Measurements from ENCODE around the gene PLXNA2.

Gene PLXNA2

GRCh38 chr1:208054911-208055379 lies 189.2 kb downstream of the PLXNA2 start:
- DNase-seq = no peak

GRCh38 chr1:208054485-208054884 lies 189.7 kb downstream of the PLXNA2 start:
- DNase-seq = no peak

DNA sequence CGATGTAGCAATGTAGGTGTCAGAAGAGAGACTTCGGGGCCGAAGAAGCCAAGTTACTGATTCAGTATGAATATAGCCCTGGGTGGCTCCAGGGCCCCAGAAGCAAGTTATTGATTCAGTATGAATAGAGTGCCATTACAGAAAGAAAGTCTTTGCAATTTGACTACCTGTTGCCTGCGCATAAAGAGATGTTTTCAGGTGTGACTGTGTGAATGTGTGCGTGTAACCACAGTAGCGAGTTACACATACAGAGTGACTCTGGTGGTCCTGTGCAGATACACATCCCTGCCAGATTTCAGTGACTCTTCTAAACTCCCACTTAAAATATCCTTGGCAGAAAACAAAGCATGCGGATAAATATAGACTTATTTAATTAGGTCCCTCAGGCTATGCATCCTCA lies 190.5 kb downstream of the PLXNA2 start:
- no peak for DNase-seq

DNA sequence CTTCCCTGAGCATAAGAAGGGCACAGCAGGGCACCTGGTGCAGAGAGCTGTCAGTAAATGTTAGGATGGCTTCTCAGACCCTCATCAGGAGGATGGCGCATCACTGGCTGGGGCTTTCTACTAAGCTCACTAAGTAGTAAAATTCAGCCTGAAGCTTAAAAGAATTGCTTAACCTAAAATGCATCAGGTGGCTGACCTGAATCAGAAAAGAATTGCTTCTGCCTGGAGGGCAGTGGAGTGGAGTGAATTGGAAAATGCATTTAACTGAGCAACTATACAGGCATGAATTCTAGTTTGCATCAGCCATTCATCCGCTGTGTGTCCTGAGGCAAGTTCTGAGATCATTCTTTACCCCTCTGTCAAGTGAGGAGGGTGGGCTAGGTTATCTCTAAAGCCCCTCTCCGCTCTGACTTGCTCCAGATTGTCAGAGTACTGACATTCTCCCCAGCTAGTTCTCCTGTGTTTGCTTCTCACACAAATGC lies 191.2 kb downstream of the PLXNA2 start:
- no peak for DNase-seq

DNA sequence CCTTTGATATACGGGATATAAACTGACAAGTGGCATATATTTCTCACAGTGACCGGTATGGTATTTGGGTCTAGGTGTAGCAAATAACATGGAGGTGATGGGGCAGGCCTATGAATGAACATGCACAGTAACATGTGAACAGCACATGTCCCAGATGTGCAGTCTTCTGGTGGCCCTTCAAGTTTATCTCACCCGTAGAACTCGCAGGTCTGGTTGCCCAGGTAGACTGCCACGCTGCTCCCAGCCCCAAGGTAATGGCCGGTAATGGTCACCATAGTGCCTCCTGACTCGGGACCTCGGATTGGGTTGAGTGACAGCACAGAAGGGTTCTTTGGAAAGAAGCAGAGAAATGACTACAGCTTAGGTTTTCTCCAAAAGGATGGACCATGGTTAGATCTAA lies 192.0 kb downstream of the PLXNA2 start:
- DNase-seq = no peak

- no peak for DNase-seq
Measured at GRCh38 chr1:208051651-208052050, 192.5 kb downstream of the PLXNA2 start.

DNA sequence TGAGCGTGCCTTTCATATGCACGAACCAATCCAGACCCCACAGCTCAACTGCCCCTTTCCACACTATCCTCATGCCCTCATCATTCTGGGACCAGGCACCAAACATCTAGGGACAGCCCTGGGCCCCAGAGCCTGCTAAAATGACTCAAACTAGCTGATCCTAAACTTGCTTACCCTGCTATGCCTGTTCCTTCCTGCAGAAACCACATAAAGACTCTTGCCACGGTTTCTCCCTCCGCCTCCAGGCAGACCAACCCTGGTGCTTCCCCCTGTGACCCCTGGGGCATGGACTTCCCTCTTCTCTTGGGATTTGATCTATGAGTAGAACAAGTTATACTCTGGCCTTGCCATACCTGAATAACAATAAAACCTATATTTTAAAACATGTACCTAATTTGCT lies 195.3 kb downstream of the PLXNA2 start:
- DNase-seq = no peak

DNA sequence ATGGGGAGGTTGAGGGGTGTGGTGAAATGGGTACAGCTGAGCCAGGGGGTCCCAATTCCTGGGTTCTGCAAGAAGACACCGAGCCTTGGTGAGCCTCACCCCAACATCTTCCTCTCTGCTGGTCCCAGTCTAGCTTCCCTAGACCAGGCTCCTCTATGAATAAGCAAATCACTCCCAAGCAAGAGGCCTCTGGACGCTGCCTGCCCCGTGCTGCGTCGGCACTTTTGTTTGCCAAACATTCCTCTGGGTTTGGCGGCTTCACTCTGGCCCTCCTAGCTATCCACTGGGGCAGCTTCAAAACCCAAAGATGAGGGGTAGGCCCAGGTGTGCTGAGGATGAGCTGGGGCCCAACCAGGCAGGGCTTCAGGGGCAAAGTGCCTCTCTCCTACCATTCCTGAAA lies 196.2 kb downstream of the PLXNA2 start:
- DNase-seq = no peak

DNA sequence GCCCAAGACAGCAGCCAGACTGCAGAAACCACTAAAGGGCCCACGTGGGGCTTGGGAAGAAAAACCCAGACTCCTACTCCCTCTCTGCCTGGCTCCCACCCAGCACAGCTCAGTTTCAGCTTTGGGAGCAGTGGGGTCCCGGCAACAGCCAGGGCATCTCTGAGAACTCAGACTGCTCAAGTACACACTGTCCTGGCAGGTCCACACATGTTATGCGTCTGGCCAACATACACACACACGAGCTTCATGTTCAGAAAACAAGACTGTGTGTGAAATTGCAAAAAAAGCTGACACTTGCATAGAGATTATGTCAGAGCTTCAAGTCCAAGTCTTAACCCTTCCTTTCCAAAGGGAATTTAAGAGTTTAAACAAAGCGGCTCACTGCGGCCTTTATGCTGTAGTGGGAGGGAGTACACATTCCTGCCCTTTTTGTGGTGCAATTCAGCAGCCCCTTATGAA lies 196.7 kb downstream of the PLXNA2 start:
- no peak for DNase-seq

DNA sequence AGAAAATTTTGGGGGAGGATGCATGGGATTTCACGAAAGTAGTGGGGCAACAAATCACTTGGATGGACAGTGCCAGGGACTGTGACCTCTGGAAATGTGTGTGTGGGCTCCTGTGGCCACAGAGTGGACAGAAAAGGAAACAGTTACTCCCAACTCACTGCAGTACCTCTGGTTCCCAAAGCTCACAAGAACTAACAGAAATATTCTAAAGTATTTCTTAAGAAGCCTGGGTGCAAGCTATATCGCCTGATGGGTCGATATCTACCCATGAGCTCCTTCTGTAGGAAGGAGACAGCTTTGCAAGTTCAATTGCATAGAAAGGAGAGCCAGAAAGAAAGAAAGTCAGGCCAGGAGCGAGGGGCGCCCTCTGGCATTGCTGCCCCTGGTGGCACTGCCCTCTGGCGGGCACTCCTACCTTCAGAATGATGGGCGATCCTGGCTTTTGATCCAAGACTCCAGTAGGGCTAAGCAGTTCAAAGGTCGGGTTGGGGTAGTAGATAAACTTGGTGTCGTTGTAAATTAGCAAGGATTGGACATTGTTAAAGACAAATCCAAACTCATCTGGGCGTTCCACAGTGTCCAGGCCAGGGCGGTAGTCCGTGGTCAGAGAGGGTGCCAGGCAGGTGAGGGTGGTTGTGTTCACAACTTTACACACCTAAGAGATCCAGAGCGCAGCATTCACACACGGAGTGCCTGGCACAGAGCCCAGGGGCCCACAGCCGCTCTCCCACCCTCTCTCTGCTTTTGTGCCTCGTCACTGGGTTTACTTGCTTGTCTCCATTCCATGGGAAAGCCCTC lies 198.5 kb downstream of the PLXNA2 start:
- no peak for DNase-seq

- no peak for DNase-seq
Measured at GRCh38 chr1:208044589-208045462, 199.4 kb downstream of the PLXNA2 start.

DNA sequence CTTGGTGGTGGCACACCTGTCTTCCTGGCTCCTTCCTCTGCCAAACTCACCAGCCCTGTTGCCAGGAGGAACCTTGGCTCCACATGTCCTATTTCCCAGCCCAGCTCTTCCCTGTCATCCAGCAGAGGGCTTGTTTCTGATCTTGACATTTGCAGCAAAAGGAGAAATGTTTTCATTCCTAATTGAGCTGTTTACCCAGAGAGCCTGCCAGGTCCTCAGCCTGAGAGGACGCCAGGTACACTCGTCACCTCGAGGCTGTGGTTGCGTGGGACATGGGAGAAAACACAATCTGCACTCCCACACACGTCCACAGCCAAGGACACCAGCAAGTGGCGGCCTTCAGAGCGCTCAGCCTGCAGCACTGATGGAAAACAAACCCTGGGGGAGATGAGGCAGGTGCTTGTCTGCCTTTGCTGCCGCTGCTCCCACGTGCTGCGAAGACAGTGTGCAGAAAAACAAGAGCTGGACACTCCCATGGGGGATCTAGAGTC lies 200.4 kb downstream of the PLXNA2 start:
- no peak for DNase-seq

- DNase-seq = no peak
Measured at GRCh38 chr1:208042868-208043267, 201.3 kb downstream of the PLXNA2 start.

- DNase-seq = no peak
Measured at GRCh38 chr1:208042041-208042615, 202.1 kb downstream of the PLXNA2 start.

DNA sequence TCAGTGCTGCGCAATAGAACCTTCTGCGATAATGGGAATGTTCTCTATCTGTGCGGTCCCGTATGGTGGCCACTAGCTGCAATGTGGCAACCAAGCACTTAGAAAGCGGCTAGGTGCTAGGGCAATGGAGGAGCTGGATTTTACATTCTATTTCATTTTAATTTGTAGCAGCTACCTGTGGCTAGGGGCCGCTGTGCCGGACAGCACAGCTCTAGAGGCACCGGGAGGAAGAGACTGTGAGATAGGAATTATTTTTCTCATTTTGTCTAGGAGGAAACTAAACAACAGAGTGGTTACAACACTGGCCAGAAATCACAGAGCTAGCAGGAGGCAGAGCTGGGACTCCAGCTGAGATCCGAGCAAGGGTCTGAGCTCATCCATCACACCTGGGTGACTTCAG lies 202.7 kb downstream of the PLXNA2 start:
- DNase-seq = no peak

DNA sequence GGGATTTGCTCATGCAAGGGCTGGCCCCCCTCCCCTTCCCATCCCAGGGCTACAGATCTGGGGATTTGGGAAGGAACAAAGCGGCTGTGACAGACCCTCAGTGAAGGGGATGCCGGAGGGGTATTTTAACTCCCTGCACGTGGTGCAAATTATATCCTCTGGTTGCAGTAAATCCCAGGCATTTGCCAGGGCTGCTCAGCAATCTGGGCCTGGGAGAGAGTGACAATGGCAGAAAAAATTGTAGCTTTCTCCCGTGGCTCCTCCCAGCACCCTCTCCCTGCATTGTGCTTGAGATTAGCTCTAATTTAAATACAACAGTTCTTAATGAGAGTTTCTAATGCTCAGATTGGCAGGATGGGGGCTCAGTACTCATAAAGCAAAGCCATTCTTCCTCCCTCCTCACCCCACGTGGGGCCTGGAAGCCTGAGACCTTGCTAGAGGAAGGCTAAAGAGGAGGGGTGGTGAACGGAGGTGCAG lies 203.3 kb downstream of the PLXNA2 start:
- no peak for DNase-seq

DNA sequence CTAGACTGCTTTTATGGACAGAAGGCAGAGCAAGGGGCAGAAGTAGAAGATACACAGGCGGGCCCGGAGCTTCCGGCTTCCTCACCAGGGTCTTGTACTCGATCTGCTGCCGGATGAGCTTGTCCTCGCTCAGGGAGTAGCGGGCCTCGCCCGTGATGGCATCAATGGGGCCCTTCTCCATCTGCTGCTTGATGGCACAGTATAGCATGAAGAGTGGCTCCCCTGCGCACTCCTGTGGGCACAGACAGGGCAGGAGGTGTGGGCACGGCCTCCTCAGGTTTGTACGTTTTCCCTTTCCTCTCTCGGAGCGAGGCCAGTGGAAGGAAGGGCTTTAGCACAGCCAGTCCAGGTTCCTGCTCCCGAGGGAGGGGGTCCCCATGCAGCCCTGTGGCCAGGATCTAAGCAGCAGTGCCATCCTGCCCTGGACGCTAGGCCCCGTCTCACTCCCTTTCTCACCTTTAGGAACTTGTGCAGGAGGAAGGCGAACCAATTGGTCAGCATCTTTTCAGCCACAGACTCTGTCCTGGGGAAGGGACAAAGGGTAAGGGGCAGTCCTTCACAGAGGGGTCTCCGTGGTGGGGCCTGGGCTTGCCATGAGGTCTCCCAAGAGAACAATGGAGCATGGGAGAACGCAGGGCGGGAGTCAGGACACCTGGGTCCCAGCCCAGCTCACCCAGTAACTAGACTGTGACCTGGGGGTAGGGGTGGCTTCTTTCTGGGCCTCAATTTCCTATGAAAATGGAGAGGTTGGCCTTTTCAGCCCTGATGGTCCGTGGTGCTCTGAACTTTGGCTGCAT lies 204.4 kb downstream of the PLXNA2 start:
- DNase-seq = no peak

DNA sequence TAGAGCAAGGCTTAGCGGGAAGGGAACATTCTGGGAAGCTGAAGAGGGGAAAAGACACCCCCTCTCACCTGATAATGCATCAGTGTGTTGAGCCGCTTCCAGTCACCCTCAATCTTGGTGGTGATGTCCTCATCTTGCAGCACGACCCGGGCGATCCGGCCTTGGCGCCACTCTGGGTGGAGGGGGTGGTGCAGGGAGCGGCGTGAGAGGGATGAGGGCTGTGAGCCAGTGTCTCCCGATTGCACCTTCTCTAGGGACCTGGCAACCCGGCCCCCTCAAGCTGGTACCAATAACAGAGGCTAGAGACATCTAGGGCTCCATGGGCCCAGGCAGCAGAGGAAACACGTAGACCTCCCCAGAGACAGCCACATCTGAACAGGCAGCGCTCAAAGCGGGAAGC lies 205.9 kb downstream of the PLXNA2 start:
- no peak for DNase-seq

DNA sequence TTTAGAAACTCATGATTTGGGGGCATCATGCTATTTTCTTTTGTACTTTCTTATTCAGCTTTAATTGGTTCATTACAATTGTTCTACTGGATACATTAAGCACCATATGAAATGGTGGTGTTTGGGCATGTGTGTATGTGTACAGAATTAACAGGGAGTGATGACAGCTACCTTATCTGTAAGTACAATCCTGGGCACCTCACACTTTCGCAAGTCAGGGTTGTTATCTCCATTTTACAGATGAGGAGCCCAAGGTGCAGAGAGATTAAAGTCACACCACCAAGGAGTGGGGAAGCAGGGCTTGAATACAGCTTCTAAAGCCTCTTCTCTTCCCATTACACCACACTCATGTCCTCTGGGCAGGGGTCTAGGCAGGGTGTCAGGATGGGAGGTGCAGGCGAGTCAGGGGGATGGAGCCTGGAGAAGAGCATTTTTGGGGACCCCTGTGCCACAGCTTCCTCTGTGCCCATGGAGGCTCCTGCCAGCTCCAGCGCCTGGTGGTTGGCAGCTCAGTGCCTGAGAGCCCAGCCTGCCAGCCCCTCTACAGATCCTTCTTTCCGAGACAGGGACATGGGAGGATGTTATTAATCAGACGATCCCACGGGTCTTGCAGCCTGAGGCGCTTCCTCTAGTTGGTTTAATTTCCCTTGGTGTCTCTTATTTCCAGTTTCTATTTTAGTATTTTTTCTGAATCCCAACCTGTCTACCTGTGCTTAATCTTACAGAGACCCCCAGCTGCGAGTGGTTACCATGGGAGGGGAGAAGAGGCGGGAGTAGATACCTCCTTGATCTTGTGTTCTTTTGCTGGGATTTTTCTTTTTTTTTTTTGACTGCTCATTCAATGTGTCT lies 207.0 kb downstream of the PLXNA2 start:
- no peak for DNase-seq

GRCh38 chr1:208036106-208036808 lies 207.9 kb downstream of the PLXNA2 start:
- DNase-seq = no peak

DNA sequence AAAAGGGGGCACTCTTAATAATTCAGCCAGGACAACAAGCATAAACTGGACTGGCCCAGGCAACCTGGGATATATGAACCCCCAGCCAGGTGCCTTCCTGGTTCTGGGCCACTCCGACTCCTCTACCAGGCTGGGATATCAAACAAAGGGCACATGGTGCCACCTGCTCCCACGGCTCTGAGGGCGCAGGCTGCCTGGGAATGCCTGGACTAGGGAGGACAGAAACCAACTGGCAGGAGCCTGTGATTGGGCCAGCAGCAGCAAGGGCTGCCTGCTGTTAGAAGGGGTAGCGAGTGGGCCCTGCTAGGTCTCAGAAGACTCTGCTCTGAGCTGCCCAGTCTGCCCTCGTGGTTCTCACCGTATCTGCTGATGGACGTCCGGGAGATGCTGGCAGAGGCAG lies 210.0 kb downstream of the PLXNA2 start:
- no peak for DNase-seq

All from stimulated activated CD4-positive, alpha-beta T cell treated with anti-CD3 and anti-CD28 coated beads, Interleukin-2, amount 100 ng/mL, for 24 hours (primary cell).